Measurements from ENCODE around the gene PKN1. TPM values are rescaled to one million over a fixed set of nuclear protein-coding genes. Genes with fewer than 3 reads are reported as not detected.

PKN1 gene
- total and polyA plus RNA-seq, 9 of the 15 experiments (the other 6 are each of a cell fraction or from before 2014, with no cell fraction given), result 0.30 to 228 (median 77.5) TPM

- no peak for TF ChIP-seq ZNF277 (CRISPR knock-in tag; IDR thresholded peaks at IDR 0.05; ENCODE audit: borderline replicate concordance)
- no peak for TF ChIP-seq POLR3G (IDR thresholded peaks at IDR 0.05; ENCODE audit: extremely low read depth, insufficient read length, insufficient replicate concordance)
- peak; percentile 35; the same call in 1 of the 2 replicates for TF ChIP-seq CBX1 (IDR thresholded peaks at IDR 0.05; ENCODE audit: low read depth)
- TF ChIP-seq MEF2D (tag; conservative IDR thresholded peaks at IDR 0.05; ENCODE audit: low read depth), result no peak
- TF ChIP-seq ZNF165 (CRISPR knock-in tag; IDR thresholded peaks at IDR 0.05; ENCODE audit: borderline replicate concordance), result no peak
- no peak for TF ChIP-seq SRF (CRISPR knock-in tag; IDR thresholded peaks at IDR 0.05)
- TF ChIP-seq MYBL2 (IDR thresholded peaks at IDR 0.05; ENCODE audit: low read depth), result no peak
- no peak for TF ChIP-seq MYBL2 (CRISPR knock-in tag; IDR thresholded peaks at IDR 0.05; ENCODE audit: borderline replicate concordance)
- TF ChIP-seq, protein P1, sequence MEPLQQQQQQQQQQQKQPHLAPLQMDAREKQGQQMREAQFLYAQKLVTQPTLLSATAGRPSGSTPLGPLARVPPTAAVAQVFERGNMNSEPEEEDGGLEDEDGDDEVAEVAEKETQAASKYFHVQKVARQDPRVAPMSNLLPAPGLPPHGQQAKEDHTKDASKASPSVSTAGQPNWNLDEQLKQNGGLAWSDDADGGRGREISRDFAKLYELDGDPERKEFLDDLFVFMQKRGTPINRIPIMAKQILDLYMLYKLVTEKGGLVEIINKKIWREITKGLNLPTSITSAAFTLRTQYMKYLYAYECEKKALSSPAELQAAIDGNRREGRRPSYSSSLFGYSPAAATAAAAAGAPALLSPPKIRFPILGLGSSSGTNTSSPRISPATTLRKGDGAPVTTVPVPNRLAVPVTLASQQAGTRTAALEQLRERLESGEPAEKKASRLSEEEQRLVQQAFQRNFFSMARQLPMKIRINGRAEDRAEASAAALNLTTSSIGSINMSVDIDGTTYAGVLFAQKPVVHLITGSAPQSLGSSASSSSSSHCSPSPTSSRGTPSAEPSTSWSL (CRISPR knock-in tag; IDR thresholded peaks at IDR 0.05; ENCODE audit: borderline replicate concordance), result no peak
- TF ChIP-seq RBM22 (IDR thresholded peaks at IDR 0.05; ENCODE audit: low read depth, low read length, poor library complexity, severe bottlenecking), result no peak
- peak; percentile 86 for TF ChIP-seq RBM25 (IDR thresholded peaks at IDR 0.05; ENCODE audit: low read depth, low read length, severe bottlenecking)
These were observed 59.7 kb downstream of the PKN1 start (continued) for GRCh38 chr19:14492756-14493337.
